ENCODE measurements around the gene ANO9.

The ANO9 gene

DNA sequence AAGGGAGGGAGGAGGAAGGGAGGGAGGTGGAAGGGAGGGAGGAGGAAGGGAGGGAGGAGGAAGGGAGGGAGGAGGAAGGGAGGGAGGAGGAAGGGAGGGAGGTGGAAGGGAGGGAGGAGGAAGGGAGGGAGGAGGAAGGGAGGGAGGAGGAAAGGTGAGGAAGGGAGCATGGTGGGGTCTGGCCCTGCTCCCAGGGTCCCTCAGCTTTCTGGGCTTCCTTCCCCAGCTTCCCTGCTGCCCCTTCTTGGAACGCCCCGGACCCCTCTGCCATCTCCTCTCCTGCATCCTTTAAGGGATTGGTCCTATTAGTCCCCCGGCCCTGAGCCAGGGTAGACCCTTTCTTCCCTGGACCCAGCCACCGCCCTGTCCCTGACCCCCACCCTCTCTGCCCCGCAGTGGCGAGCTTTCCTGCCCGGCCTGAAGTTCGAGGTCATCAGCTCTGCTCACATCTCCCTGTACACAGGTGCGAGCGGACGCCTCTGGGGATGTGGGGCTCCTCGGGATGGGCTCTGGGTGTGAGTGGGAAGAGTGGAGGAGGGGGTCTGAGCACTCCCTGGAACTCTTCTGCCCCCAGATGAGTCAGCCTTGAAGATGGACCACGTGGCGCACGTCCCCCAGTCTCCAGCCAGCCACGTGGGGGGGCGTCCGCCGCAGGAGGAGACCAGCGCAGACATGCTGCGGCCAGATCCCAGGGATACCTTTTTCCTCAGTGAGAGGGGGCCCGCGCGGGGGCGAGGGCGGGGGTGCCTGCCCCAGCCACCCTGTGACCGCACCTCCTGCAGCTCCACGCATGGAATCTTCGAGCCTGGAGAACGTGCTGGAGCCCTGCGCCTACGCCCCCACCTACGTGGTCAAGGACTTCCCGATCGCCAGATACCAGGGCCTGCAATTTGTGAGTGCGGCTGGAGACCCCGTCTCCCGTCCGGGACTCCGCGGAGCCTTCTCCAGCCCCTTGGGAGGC lies 66.5 kb downstream of the ANO9 start:
- Histone ChIP-seq H3K4me3 (no peak overlapping the region), H3K27ac (no peak overlapping the region), H3K27me3 (peaks cover 0 to 65% of the 10 kb centered on the region in 2 donors), H3K4me1 (peaks cover 0 to under 1% (median 0%) of the 10 kb centered on the region in 4 donors), H3K36me3 (no peaks in the 10 kb centered on the region), H3K9me3 (no peaks in the 10 kb centered on the region)
- intact Hi-C loops (cut with DNase I; ENCODE audit: low total_unique reads), result no loop called here
- DNase-seq, result no peak
- TF ChIP-seq, protein P1, sequence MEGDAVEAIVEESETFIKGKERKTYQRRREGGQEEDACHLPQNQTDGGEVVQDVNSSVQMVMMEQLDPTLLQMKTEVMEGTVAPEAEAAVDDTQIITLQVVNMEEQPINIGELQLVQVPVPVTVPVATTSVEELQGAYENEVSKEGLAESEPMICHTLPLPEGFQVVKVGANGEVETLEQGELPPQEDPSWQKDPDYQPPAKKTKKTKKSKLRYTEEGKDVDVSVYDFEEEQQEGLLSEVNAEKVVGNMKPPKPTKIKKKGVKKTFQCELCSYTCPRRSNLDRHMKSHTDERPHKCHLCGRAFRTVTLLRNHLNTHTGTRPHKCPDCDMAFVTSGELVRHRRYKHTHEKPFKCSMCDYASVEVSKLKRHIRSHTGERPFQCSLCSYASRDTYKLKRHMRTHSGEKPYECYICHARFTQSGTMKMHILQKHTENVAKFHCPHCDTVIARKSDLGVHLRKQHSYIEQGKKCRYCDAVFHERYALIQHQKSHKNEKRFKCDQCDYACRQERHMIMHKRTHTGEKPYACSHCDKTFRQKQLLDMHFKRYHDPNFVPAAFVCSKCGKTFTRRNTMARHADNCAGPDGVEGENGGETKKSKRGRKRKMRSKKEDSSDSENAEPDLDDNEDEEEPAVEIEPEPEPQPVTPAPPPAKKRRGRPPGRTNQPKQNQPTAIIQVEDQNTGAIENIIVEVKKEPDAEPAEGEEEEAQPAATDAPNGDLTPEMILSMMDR (IDR thresholded peaks at IDR 0.05), result no peak

DNA sequence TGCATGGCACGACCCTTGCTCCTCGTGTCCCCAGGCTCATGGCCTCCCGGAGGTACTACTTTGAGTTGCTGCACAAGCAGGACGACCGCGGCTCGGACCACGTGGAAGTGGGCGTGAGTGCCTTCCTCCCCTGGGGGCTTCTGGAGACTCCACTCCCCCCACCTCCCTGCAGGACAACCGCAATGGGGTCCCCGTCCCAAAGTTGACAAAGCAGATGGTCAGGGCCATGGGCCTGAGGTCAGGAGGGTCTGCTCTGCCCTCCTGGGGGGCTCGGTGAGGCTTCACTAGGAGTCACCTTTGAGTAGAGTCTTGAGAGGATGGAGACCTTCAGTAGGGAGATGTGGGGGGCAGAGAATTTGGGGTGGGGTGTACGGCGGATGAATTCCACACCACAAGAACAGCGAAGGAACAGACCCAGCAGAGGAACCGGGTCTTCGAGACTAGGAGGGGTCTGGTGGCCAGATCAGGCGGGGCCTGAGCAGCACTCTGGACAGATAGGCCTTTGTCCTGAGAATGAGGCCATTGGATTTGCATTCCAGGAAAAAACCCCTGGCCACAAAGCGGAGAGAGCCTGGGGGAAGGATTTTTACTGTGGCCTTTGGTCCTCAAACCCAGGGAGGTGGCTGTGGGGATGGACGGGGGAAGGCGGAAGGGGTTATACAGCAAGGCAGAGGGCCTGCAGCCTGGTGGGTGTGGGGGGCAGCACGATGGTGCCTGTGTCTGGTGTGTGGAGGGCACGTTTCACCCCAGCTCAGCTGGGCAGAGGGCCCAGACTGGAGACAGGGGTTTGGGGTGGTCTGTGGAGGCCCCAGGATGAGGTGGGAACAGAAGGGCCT lies 67.9 kb downstream of the ANO9 start:
- TF ChIP-seq, protein P1 (IDR thresholded peaks at IDR 0.05), result no peak

DNA sequence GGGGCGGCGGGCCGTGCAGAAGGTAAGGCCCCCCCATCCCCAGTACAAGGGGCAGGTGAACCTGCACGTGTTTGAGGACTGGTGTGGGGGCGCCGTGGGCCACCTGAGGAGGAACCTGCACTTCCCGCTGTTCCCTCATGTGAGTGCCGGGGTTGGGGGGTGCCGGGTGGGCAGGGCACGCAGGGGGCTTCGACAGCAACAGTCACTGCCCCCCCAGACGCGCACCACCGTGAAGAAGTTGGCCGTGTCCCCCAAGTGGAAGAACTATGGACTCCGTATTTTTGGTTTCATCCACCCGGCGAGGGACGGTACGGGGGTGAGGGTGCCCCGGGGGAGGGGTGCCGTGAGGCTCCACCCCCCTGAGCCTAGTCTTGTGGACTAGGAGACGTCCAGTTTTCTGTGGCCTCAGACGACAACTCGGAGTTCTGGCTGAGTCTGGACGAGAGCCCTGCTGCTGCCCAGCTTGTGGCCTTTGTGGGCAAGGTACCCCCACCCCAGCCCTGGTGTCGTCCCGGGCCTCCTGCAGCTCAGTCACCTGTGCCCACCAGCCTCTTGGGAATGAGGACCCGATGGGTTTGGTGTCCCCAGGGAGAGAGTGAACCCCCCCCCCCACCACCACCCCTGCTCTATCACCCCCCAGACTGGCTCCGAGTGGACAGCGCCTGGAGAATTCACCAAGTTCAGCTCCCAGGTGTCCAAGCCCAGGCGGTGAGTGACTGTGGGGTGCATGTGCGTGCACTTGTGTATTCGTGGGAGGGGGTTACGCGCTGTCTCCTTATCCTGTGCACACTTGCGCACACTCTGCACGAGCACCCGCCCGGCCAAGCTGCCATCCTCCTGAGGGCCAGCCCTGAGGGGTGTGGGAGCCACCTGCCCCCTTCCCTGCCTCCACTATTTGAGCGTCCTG lies 68.7 kb downstream of the ANO9 start:
- Histone ChIP-seq H3K27ac (no peak overlapping the region), H3K36me3 (no peaks in the 10 kb centered on the region), H3K4me3 (no peak overlapping the region), H3K27me3 (peaks cover 0 to 63% of the 10 kb centered on the region in 2 donors), H3K9me3 (no peaks in the 10 kb centered on the region), H3K4me1 (peaks cover 0 to 16% (median 10%) of the 10 kb centered on the region in 4 donors)
- intact Hi-C loops (cut with DNase I; ENCODE audit: low total_unique reads), result no loop called here
- TF ChIP-seq, protein P1 (IDR thresholded peaks at IDR 0.05), result no peak
- no peak for DNase-seq

More for the DNA sequence above, 67.9 kb downstream of the ANO9 start:
- no peak overlapping the region for H3K4me3 ChIP-seq
- no peak overlapping the region for H3K27ac ChIP-seq
- peaks cover 0 to 8% (median 1%) of the 10 kb centered on the region in 4 donors for H3K4me1 ChIP-seq
- intact Hi-C loops (cut with DNase I; ENCODE audit: low total_unique reads), result no loop called here
- no peak for DNase-seq
- H3K27me3 ChIP-seq, result peaks cover 0 to 58% of the 10 kb centered on the region in 2 donors
- no peaks in the 10 kb centered on the region for H3K9me3 ChIP-seq
- no peaks in the 10 kb centered on the region for H3K36me3 ChIP-seq

DNA sequence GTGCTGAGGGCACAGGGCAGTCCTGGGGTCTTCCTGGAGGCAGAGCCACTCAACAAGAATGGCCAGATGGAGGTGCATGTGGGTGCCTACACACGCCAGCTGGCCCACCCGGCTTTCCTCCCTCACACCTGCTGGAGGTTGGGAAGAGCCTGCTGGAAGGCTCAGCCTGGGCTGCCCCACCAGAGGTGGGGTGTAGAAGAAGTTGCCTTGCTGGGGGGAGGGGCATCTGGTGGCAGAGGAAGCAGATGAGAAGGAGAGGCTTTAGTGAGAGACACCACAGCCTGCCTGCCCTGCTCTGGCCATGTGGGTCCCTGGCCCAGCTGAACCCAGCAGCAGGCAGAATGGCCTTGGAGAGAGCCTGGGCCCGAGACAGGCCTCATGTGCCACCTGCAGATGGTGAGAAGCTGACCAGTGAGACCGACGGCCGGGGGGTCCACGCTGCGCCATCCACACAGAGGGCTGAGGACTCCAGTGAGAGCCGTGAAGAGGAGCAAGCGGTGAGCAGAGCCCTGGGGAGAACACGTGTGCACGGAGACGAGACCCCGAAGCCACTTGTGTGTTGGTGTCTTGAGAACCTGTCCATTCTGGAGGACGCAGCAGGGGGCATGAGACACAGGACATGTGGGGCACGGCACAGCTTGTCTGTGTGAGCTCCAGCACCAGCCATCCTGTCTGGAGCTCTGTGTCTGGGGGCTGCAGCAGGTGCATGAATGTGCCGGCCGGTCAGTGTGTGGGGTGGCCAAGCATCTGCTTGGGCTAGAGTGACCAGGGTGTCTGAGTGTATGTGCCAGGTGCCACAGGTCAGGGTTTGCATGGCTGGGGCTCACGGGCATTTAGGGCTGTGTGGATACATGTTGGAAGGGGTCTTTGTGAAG lies 69.9 kb downstream of the ANO9 start:
- Histone ChIP-seq H3K4me3 (no peak overlapping the region), H3K4me1 (peaks cover 0 to 17% (median 10%) of the 10 kb centered on the region in 4 donors), H3K27me3 (peaks cover 0 to 64% of the 10 kb centered on the region in 2 donors), H3K27ac (no peak overlapping the region), H3K9me3 (no peaks in the 10 kb centered on the region), H3K36me3 (no peaks in the 10 kb centered on the region)
- DNase-seq, result no peak
- TF ChIP-seq, protein P1 (IDR thresholded peaks at IDR 0.05), result no peak
- intact Hi-C loops (cut with DNase I; ENCODE audit: low total_unique reads), result no loop called here
